ENCODE data around the gene CLIC4.
"Not testable (repeated sequence)": the region's sequence is repeated elsewhere in the genome, so short reads cannot be mapped to it uniquely, and the experiment has no call there.

Gene CLIC4

DNA sequence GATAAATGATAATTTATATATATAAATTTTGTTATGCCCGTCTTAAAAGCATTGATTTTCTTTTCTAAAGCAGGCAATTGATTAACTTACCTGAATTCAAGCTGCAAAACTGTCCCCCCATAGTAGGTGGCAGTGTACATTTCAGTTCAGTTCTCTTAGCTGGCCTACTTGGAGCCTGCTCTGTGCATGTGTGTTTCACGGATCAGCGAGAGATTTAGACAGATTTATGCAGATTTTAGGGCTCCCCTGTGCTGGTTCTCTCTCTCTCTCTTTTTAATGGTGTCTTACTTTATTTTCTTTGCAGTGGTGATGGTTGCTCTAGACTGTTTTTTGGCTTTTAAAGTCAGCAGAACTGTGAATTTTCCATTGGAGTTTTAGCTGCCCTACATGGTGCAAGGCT is 30.7 kb downstream of the CLIC4 start:
- DNase-seq: no peak

DNA sequence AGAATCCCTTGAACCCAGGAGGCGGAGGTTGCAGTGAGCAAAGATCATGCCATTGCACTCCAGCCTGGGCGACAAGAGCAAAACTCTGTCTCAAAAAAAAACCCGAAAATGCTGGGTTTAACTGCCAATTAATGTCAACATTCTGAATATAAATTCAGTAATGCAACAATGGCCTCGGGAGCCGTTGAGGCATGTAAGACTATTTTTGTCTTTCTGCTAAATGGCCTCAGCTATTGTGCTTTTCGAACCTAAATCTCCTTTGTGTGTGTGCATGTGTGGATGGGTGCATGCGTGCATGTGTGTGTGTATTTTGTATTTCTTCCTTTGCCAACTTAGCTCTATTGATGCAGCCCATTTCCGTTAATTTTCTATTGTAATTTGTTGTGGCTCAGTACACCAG is 31.6 kb downstream of the CLIC4 start:
- DNase-seq: no peak

DNA sequence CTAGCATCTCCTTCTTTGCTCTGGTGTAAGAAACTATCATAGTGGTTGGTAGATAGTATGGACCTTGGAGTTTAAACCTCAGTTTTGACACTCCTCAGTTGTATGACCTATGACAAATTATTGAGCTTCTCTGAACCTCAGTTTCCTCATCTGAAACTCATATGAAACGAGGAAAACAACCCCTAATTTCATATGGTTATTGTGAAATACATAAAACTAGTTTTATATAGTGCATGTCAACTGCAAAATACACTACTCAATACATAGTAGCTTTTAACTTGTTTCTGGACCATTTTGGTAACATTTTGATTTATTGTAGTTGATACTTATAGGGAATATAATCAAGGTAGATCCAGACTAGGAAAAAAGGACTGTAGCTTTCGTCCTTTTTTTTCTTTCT is 32.9 kb downstream of the CLIC4 start:
- DNase-seq: no peak

DNA sequence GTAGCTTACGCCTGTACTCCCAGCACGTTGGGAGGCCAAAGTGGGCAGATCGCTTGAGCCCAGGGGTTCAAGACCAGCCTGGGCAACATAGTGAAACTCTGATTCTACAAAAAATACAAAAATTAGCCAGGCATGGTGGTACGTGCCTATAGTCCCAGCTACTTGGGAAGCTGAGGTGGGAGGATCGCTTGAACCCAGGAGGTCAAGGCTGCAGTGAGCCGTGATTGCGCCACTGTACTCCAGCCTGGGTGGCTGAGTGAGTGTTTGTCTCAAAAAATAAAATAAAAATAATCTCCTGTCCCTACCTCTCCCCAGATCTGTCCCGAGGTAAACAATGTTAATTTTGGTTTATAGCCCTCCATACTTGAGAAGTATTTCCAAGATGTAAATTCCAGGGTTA is 34.0 kb downstream of the CLIC4 start:
- not testable (repeated sequence) for DNase-seq

DNA sequence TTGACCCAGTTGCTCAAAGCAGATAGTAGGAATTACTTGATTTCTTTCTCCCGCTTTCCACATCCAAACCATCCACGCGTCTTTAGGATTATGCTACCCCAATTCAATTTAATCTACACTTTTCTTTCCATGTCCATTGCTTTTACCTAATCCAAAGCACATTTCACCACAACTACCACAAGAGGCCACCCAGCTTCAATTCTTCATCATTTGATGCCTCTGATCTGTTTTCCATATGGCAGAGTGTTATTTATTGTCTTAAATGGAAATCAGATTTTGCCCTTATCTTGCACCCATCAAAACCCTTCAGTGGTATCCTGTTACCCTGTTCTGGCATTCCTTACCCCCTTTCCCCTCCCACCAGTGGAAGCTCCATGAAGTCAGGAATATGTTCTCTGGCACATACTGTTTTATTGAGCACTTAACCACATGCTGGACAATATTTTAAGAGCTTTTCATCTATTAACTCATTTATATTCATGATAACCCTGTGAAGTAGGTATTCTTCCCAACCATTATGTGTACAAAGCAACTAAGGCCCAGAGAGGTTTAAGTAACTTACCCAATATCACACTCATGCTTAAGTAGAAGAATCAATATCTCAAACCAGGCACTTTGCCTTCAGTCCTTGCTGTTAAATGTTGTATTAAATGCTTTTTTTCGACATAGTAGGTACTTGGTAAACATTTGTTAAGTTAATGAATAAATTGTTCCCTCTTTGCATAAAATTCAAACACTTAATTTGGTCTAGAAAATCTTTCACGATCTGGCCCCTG is 34.6 kb downstream of the CLIC4 start:
- DNase-seq: no peak

GRCh38 chr1:24780626-24781025 is 35.4 kb downstream of the CLIC4 start:
- not testable (repeated sequence) for DNase-seq

DNA sequence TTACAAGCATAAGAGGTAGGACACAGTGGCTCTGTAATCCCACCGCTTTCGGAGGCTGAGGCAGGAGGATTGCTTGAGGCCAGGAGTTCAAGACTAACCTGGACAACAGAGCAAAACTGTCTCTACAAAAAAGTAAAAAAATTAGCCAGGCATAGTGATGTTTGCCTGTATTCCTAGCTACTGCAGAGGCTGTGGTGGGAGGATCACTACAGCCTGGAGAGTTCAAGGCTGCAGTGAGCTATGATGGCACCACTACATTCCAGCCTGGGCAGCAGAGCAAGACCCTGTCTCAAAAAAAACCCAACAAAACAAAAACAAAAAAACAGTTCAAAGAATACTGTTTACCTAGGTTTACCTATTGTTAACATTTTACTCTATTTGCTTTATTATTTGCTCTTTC is 37.4 kb downstream of the CLIC4 start:
- no peak for DNase-seq

DNA sequence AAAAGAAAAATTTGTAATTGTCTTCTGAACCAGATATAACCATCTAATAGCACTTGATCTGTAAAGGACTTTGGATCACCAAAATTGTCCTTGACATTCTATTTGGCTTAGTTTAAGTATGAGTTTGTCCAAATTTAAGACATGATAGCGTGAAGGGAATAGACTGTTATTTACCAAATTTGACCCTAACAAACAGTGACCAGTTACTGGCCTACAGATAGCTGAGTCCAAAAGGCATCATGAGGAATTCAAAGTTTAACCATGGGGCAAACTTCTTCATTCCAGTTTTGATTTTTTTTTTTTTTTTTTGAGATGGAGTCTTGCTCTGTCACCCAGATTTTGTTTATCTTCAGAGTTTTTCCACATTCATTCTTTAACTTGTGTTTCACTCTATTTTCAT is 38.5 kb downstream of the CLIC4 start:
- DNase-seq: no peak

DNA sequence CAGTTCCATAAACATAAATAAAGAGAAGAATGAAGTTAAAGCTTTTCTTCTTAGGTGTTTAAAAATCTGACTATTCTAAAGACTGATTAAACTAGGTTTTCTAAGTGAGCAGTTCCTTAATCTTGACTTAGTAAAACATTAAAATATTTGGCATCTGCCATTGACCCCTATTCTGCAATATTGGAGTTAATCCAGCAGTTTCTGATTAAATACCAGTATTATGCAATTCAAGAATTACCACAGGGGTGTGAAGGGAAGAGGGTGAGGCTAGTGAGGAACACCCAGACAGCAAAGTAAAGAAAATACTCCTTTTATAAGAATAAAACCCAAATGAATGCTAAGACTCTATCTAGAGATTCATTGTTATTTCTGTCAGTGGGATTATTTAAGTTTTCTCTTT is 40.9 kb downstream of the CLIC4 start:
- no peak for DNase-seq

GRCh38 chr1:24790490-24790889 is 45.2 kb downstream of the CLIC4 start:
- no peak for DNase-seq

DNA sequence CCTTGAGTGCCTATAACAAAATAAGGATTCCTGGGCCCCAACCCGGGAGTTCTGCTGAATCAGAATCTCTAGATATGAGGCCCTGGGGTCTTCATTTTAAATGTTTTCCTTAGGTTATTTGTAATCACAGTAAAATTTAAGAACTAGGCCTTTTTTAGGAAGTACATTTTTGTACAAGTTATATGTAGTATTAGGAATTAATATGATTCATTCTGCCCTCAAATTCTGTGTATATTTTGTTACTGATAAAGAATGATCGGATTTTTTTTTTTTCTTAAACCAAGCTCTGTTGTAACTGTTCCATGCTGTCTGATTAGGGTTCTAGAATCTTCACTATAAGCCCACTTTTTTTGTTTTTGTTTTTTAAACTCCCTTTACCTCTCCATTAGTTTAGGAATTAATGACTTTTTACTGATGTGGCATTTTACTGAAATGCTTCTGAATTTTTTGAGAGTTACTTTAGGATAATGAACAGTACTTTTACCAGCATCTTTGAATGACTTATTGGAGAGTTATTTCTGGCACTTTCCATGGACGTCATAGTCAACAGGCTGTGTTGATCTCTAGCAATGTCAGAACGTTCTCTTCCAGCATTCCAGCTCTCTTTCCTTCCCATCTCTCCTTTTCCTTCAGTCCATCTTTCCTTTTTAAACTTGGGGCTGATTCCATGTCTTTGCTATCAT is 48.3 kb downstream of the CLIC4 start:
- DNase-seq: no peak

GRCh38 chr1:24794130-24794502 is 48.9 kb downstream of the CLIC4 start:
- not testable (repeated sequence) for DNase-seq

DNA sequence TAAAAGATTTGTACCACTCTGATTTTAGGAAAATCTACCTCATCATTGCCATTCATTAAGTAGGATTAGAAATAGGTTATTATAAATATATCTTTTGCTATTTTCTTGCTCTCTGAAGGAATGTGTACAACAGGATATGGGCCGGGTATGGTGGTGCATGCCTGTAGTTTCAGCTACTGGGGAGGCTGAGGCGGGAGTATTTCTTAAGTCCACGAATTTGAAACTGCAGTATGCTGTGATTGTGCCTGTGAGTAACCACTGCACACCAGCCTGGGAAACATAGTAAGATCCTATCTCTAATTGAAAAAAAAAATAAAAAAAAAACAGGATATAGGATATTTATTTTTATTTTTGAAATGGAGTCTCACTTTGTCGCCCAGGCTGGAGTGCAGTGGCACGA is 50.0 kb downstream of the CLIC4 start:
- no peak for DNase-seq

DNA sequence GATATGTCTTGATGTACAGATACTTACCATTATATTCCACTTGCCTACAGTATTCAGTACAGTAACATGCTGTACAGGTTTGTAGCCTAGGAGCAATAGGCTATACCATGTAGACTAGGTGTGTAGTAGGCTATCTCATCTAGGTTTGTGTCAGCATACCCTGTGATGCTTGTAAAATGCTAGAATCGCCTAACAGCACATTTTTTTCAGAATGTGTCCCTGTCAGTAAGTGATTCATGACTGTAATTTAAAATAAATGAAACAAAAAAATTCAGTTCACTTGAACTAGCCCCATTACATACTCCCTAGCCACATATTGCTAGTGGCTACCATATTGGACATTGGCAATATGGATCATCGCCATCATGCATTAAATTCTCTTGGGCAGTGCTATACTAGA is 51.3 kb downstream of the CLIC4 start:
- DNase-seq: no peak

- DNase-seq: not testable (repeated sequence)
Observed at GRCh38 chr1:24799242-24799641, 54.0 kb downstream of the CLIC4 start.

- no peak for DNase-seq
Observed at GRCh38 chr1:24801176-24801575, 55.9 kb downstream of the CLIC4 start.

- no peak for DNase-seq
Observed at GRCh38 chr1:24803220-24803619, 58.0 kb downstream of the CLIC4 start.

DNA sequence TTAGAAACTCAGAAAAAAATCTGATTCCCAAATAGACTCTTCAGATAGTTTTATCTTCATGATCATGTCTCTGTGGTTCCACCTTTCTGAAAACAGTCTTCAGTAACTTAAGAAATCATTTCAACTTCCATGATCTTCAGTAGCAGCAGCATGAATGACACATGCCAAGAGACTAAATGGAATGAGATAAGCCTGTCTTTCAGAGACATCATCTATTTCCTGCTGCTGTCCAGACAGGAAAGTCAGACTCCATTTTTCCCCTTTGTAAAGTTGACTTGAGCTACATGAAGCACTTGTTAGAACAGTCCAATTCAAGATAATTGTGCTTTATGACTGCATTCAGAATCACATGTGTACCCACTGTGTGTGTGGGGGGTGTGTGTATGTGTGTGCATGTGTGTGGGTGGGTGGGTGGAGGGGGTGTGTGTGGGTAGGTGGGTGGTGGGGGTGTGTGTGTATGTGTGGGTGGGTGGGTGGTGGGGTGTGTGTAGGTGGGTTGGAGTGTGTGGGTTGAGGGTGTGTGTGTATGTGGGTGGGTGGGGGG is 58.8 kb downstream of the CLIC4 start:
- DNase-seq: no peak

DNA sequence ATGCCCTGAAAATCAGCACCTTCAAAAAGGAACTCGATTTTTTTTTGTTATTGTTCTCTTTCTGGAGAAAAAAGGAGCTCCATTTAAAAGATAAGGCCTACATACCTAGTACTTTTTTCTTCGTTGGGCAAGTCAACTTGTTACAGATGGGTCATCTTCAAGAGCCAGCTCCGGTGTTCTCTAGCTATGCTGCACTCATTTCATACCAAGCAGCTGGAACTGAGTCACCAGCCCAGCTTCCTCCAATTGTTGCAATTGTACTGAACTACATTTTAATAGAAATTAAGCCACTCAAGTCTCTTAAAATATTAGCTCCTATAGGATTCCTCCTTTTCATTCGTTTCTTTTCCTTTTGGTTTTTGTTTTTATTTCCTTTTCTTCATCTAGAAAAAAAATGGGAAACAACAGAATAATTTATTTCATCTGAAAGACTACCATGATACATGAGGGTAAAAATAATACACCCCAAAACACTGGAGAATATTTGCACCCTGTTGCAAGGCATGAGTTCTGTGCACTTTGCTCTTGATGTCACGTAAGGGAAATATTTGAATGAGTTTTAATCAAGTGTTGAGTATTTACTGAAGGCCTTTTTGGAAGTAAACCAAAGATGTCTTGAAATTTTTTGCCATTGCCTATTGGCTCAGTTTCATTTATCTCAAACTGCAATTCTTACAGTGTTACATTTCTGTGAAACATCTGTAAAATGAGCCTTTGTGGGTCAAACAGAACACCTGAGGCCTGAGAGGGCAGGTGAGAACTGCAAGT is 60.5 kb downstream of the CLIC4 start:
- DNase-seq: no peak

DNA sequence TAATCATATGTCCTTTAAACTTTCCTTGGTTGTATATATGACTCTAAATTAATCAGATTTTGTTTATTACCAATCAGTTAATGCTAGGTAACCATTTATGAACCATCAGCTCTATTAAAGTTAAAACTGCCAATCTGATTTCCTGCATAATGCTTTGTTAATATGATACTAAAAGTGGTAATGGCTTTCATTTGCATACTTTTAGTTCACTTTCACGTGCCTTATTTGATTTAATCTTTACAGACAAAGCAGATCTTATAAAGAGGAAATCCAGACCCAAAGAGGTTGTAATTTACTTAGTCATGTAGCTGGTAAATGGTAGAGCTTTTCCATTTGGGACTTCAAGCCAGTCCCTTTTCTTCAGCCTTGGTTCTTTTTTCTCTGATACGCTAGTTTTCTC is 61.3 kb downstream of the CLIC4 start:
- no peak for DNase-seq

DNA sequence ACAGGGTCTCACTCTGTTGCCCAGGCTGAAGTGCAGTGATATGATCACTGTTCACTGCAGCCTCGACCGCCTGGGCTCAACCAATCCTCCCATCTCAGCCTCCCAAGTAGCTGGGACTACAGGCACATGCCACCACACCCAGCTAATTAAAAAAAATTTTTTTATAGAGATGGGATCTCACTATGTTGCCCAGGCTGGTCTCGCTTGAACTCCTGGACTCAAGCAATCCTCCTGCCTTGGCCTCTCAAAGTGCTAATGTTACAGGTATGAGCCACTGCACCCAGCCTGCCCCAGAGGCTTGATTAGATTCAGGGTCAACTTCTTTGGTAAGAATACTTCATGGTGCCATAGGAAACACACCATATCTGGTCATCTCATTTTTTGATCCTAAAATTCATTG is 66.2 kb downstream of the CLIC4 start:
- not testable (repeated sequence) for DNase-seq

- DNase-seq: not testable (repeated sequence)
Observed at GRCh38 chr1:24820221-24820620, 75.0 kb downstream of the CLIC4 start.

DNA sequence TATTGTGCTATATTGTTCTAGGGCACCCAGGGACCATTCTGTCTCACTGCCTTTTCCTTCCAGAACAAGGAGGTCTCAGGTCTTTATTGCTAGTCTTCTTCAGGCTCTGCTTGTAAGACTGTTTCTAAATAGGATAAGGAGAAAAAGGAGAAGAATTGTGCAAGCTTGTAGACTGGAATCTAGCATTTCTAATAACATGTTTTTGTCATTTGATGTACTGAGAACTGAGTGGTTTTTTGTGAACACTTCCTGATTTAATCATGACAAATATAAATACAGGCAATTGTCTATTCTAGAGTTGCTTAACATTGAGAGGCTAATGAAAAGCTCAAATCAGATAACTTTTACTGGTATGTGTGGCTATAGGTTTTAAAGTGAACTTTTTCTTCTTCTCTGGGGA is 77.6 kb downstream of the CLIC4 start:
- no peak for DNase-seq

- DNase-seq: not testable (repeated sequence)
Observed at GRCh38 chr1:24823486-24823885, 78.2 kb downstream of the CLIC4 start.
